LNCAP (cell line): ENCODE measurements around the gene PSME3.

Source experiments
- CTCF ChIP-seq: fragments of 450-650 bp; IDR thresholded peaks from 2 replicates; pipeline ENCODE4 v1.5.1; 2017; ENCODE audit warnings: mild to moderate bottlenecking

The PSME3 gene

GRCh38 chr17:42795061-42795460 lies 38.1 kb upstream of the PSME3 start:
- TF ChIP-seq CTCF: no peak

GRCh38 chr17:42795465-42795864 lies 37.7 kb upstream of the PSME3 start:
- no peak for TF ChIP-seq CTCF

GRCh38 chr17:42796066-42796758 lies 37.0 kb upstream of the PSME3 start:
- TF ChIP-seq CTCF: no peak

- TF ChIP-seq CTCF: no peak
Measured at GRCh38 chr17:42797067-42798007, 35.9 kb upstream of the PSME3 start.

- no peak for TF ChIP-seq CTCF
Measured at GRCh38 chr17:42798011-42798382, 35.2 kb upstream of the PSME3 start.

- TF ChIP-seq CTCF: no peak
Measured at GRCh38 chr17:42798383-42799380, 34.5 kb upstream of the PSME3 start, which contains the start of the genes CNTD1 and COA3. TSS of gene CNTD1 (plus strand) at chr17:42798861. CDS start at chr17:42799068, 207 bp downstream. TSS of gene COA3 (minus strand) at chr17:42798704. CDS start at chr17:42798681, 23 bp downstream.
